ENCODE measurements around the gene NOL6.
A peak's percentile ranks its signal among the peaks of the same experiment; 100 is the strongest.

Gene NOL6

DNA sequence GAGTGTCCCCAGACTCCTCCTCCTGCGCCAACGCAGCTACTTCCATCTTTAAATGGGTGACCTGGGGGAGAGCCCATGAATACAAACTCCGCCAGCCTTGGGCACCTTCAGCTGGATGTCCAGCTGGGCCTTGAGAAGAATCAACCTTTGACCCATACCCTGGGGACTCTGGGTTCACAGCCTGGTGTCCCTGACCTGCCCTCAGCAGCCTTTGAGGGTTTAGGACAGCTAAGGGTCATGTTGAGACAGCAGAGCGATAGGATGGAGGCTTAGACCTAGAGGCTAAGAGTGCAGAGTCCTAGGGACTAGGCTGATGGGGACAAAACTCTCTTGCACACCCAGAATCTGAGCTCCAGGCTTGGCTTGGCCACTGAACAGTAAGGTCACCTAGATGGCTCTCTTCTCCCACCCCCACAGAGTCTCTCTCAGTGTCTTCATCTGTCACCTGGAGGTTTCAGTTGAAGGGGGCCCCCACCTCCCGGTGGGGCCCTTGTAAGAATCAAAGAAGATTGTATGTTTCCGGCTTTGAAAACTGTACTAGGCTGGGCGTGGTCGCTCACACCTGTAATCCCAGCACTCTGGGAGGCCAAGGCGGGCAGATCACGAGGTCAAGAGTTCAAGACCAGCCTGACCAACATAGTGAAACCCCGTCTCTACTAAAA lies 19.6 kb downstream of the NOL6 start:
- TF ChIP-seq, protein P1, sequence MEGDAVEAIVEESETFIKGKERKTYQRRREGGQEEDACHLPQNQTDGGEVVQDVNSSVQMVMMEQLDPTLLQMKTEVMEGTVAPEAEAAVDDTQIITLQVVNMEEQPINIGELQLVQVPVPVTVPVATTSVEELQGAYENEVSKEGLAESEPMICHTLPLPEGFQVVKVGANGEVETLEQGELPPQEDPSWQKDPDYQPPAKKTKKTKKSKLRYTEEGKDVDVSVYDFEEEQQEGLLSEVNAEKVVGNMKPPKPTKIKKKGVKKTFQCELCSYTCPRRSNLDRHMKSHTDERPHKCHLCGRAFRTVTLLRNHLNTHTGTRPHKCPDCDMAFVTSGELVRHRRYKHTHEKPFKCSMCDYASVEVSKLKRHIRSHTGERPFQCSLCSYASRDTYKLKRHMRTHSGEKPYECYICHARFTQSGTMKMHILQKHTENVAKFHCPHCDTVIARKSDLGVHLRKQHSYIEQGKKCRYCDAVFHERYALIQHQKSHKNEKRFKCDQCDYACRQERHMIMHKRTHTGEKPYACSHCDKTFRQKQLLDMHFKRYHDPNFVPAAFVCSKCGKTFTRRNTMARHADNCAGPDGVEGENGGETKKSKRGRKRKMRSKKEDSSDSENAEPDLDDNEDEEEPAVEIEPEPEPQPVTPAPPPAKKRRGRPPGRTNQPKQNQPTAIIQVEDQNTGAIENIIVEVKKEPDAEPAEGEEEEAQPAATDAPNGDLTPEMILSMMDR (IDR thresholded peaks at IDR 0.05; ENCODE audit: control insufficient read depth, extremely low read depth, insufficient read depth), result no peak
- no peak for DNase-seq (ENCODE audit: low read depth)
- no peak overlapping the region for H3K4me3 ChIP-seq (ENCODE audit: low read depth, low read length)

DNA sequence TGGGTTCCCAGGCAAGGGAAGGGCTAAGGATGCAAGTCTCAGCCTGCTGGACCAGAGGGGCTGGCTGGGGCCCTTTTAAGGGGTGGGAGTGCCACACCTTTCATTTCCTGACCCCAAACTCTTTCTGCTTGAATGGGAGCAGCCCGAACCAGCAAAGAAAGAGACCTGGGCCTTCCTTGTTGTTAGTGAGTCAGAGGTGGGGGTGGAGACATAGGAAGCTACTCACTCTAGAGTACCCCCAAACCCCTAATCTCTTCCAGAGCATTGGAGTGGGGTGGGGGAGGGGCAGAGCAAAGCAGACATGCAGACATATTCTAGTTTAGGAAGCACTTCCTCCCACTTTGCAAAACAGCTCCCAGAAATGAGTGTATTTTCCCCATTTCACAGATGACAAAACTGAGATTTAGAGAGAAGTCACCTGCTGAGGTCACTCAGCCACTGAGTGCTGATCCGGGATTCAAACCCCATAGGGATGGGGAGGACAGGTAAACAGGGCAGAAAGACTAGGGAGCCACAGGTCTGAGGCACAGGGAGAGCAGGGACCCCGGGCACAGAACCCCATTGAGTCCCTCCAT lies 20.4 kb downstream of the NOL6 start:
- no peak for DNase-seq (ENCODE audit: low read depth)
- TF ChIP-seq, protein P1 (IDR thresholded peaks at IDR 0.05; ENCODE audit: control insufficient read depth, extremely low read depth, insufficient read depth), result no peak
- H3K4me3 ChIP-seq (ENCODE audit: low read depth, low read length), result no peak overlapping the region

GRCh38 chr9:33452828-33453271 lies 20.9 kb downstream of the NOL6 start:
- no peak overlapping the region for H3K4me3 ChIP-seq (ENCODE audit: low read depth, low read length)
- no peak for DNase-seq (ENCODE audit: low read depth)
- TF ChIP-seq, protein P1 (IDR thresholded peaks at IDR 0.05; ENCODE audit: control insufficient read depth, extremely low read depth, insufficient read depth), result peak; percentile 62

- no peak overlapping the region for H3K4me3 ChIP-seq (ENCODE audit: low read depth, low read length)
- TF ChIP-seq, protein P1 (IDR thresholded peaks at IDR 0.05; ENCODE audit: control insufficient read depth, extremely low read depth, insufficient read depth), result no peak
- DNase-seq (ENCODE audit: low read depth), result no peak
Measured at GRCh38 chr9:33450621-33451146, 23.0 kb downstream of the NOL6 start.

GRCh38 chr9:33449715-33450114 lies 24.0 kb downstream of the NOL6 start:
- TF ChIP-seq, protein P1 (IDR thresholded peaks at IDR 0.05; ENCODE audit: control insufficient read depth, extremely low read depth, insufficient read depth), result no peak
- no peak overlapping the region for H3K4me3 ChIP-seq (ENCODE audit: low read depth, low read length)
- no peak for DNase-seq (ENCODE audit: low read depth)

DNA sequence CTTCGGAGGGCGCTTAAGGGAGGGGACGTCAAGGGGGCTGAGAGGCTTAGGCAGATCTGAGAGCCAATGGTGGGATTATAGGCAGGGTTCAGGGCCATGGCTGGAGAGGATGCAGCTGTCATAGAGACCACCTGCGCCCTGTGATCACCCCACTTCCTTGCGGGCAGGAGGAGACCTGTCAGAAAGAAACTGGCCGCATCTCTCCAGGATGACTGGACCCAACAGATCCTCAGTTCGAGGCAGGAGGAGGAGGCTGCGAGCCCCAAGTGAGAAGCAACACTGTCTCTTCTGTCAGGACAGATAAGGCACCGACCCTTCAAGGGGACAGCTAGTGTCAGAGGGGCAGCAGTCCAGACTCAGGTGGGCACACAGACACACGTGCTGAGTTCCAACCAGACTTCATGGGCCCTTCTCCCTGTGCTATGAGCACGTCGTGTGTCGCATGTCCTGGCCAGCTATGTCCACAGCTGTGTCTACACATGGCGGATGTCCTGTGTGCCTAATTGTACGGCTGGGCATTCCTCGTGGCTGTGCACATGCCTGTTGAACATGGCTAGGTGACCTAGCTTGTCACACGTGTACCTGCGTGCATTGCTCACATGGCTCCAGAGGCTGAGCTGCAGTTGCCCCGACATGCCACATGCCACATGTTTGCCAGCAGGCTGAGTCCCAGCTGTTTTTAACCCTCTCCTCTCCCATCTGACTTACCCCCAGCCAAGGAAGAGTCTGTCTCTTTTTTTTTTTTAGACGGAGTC lies 25.7 kb downstream of the NOL6 start:
- no peak for DNase-seq (ENCODE audit: low read depth)
- peak overlapping the region; percentile 67 for H3K4me3 ChIP-seq (ENCODE audit: low read depth, low read length)
- TF ChIP-seq, protein P1 (IDR thresholded peaks at IDR 0.05; ENCODE audit: control insufficient read depth, extremely low read depth, insufficient read depth), result no peak

All from LNCaP clone FGC (cell line).